Calu3 (cell line): ENCODE measurements around the gene ZNF394. TPM values are rescaled to one million over a fixed set of nuclear protein-coding genes. Genes with fewer than 3 reads are reported as not detected.

ENCODE experiments used
- BruUV-seq: library from RNA; stranded (reverse); fragments of 400-500 nt; replicated peaks from 2 replicates; lab custom pipeline; 2021; lab: Mats Ljungman, UMichigan
- CTCF ChIA-PET: fragments of 300-600 bp; sonication (Branson Sonifier 250); formaldehyde crosslinking; loops from one replicate; lab custom pipeline; 2022; ENCODE audit warnings: antibody characterized with exemption; lab: Charles Lee
- DNase-seq: peaks from one replicate; pipeline ENCODE4 v3.0.0; 2022
- H3K27ac Mint-ChIP-seq: one replicate; pipeline ENCODE4 v1.8.0; 2022; ENCODE audit warnings: mixed read lengths; ENCODE audit not compliant: unreplicated experiment
- H3K27me3 Mint-ChIP-seq: one replicate; pipeline ENCODE4 v1.8.0; 2022; ENCODE audit warnings: mixed read lengths; ENCODE audit not compliant: unreplicated experiment
- H3K36me3 Mint-ChIP-seq: one replicate; pipeline ENCODE4 v1.8.0; 2022; ENCODE audit warnings: mild to moderate bottlenecking, moderate library complexity, mixed read lengths; ENCODE audit not compliant: insufficient read depth, unreplicated experiment
- H3K4me1 Mint-ChIP-seq: one replicate; pipeline ENCODE4 v1.8.0; 2022; ENCODE audit warnings: mild to moderate bottlenecking, low read depth, mixed read lengths; ENCODE audit not compliant: unreplicated experiment
- H3K4me3 Mint-ChIP-seq: one replicate; pipeline ENCODE4 v1.8.0; 2022; ENCODE audit warnings: mild to moderate bottlenecking, low read depth, moderate library complexity, mixed read lengths; ENCODE audit not compliant: unreplicated experiment
- H3K9me3 Mint-ChIP-seq: one replicate; pipeline ENCODE4 v1.8.0; 2022; ENCODE audit warnings: low read depth, mixed read lengths; ENCODE audit not compliant: unreplicated experiment
- intact Hi-C: fragments of 100-400 bp; cut with micrococcal nuclease; formaldehyde crosslinking; loops from one replicate; pipeline ENCODE4 v1.10.0; 2022; ENCODE audit not compliant: unreplicated experiment
- total RNA-seq: library from RNA; stranded (reverse); gene quantifications from 2 replicates; pipeline ENCODE4 v1.2.3, GENCODE V29; 2022
- TF ChIP-seq, protein P1 (sequence below): fragments of 200-600 bp; IDR thresholded peaks from one replicate; pipeline ENCODE4 v1.8.0; 2022; ENCODE audit warnings: antibody characterized with exemption; ENCODE audit not compliant: unreplicated experiment

Gene ZNF394
- total RNA-seq, 1 experiment from 2014 or later: 17.3 TPM

DNA sequence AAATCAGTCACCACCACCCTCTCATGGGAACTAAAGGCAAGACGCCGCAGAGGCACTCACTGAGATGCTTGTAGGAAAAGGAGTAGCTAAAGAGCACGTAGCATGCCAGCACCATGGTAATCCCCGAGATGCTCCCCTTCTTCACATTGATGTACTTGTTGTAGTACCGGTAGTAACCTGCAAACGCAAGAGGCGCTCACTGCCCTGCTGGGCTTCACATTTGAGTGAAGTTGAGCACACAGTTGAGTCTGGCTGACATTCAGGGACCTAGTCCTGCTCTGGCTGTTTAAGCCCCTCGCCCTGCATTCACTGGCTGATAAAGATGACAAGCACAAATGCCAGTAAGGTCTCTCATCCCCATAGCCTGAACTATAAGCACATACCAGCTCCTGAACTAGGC, 41.0 kb downstream of the ZNF394 start:
- no TSS peak for BruUV-seq
- TF ChIP-seq, protein P1, sequence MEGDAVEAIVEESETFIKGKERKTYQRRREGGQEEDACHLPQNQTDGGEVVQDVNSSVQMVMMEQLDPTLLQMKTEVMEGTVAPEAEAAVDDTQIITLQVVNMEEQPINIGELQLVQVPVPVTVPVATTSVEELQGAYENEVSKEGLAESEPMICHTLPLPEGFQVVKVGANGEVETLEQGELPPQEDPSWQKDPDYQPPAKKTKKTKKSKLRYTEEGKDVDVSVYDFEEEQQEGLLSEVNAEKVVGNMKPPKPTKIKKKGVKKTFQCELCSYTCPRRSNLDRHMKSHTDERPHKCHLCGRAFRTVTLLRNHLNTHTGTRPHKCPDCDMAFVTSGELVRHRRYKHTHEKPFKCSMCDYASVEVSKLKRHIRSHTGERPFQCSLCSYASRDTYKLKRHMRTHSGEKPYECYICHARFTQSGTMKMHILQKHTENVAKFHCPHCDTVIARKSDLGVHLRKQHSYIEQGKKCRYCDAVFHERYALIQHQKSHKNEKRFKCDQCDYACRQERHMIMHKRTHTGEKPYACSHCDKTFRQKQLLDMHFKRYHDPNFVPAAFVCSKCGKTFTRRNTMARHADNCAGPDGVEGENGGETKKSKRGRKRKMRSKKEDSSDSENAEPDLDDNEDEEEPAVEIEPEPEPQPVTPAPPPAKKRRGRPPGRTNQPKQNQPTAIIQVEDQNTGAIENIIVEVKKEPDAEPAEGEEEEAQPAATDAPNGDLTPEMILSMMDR: no peak
- Mint-ChIP-seq H3K36me3 (peaks cover 30% of the 10 kb centered on the region), H3K4me1 (no peaks in the 10 kb centered on the region), H3K27me3 (no peaks in the 10 kb centered on the region), H3K27ac (no peak overlapping the region), H3K9me3 (no peaks in the 10 kb centered on the region), H3K4me3 (no peak overlapping the region)
- CTCF ChIA-PET: no interaction called here
- no peak for DNase-seq
- intact Hi-C loops: no loop called here

GRCh38 chr7:99457650-99458493, 42.2 kb downstream of the ZNF394 start:
- intact Hi-C loops: no loop called here
- H3K27ac Mint-ChIP-seq: no peak overlapping the region

GRCh38 chr7:99457050-99457649, 42.9 kb downstream of the ZNF394 start:
- Mint-ChIP-seq H3K27me3 (no peaks in the 10 kb centered on the region), H3K4me1 (no peaks in the 10 kb centered on the region), H3K9me3 (no peaks in the 10 kb centered on the region), H3K27ac (no peak overlapping the region), H3K36me3 (peaks cover 33% of the 10 kb centered on the region), H3K4me3 (no peak overlapping the region)
- DNase-seq: no peak
- intact Hi-C loops: no loop called here
- CTCF ChIA-PET: no interaction called here
- TF ChIP-seq, protein P1: no peak
- BruUV-seq: no TSS peak

More at GRCh38 chr7:99457650-99458493, 42.2 kb downstream of the ZNF394 start:
- no peak for DNase-seq
- peaks cover 33% of the 10 kb centered on the region for H3K36me3 Mint-ChIP-seq
- no peaks in the 10 kb centered on the region for H3K27me3 Mint-ChIP-seq
- CTCF ChIA-PET: no interaction called here
- no peak overlapping the region for H3K4me3 Mint-ChIP-seq
- no peaks in the 10 kb centered on the region for H3K4me1 Mint-ChIP-seq
- TF ChIP-seq, protein P1: no peak
- BruUV-seq: no TSS peak
- no peaks in the 10 kb centered on the region for H3K9me3 Mint-ChIP-seq

GRCh38 chr7:99456288-99456687, 43.8 kb downstream of the ZNF394 start:
- DNase-seq: no peak
- Mint-ChIP-seq H3K27me3 (no peaks in the 10 kb centered on the region), H3K36me3 (peaks cover 33% of the 10 kb centered on the region), H3K9me3 (no peaks in the 10 kb centered on the region), H3K27ac (no peak overlapping the region), H3K4me3 (no peak overlapping the region), H3K4me1 (no peaks in the 10 kb centered on the region)
- CTCF ChIA-PET: no interaction called here
- intact Hi-C loops: no loop called here
- BruUV-seq: no TSS peak
- TF ChIP-seq, protein P1: no peak
